Erythroblast (primary cell): ENCODE results near the gene DGKI.

ENCODE experiments used
- GATA1 ChIP-seq: IDR thresholded peaks from 2 replicates; pipeline ENCODE4 v1.6.1; 2011; ENCODE audit warnings: low read depth, mild to moderate bottlenecking, control low read depth, low read length, moderate library complexity
- POLR2A ChIP-seq: IDR thresholded peaks from 2 replicates; pipeline ENCODE4 v1.6.1; 2011; ENCODE audit warnings: mild to moderate bottlenecking, low read length

- TF ChIP-seq POLR2A, result no peak
- no peak for TF ChIP-seq GATA1
Observed at GRCh38 chr7:137342265-137342664, 504.5 kb downstream of the DGKI start.
